GM04504 (cell line): ENCODE data around the gene DAAM1.

ENCODE experiments used
- DNase-seq: peaks from one replicate; pipeline ENCODE4 v3.0.0-alpha.2; 2012; ENCODE audit warnings: low read depth

Gene DAAM1

GRCh38 chr14:59363531-59364226 is 175.2 kb downstream of the DAAM1 start:
- no peak for DNase-seq

GRCh38 chr14:59370158-59370742 is 181.8 kb downstream of the DAAM1 start:
- no peak for DNase-seq

GRCh38 chr14:59371771-59372170 is 183.3 kb downstream of the DAAM1 start:
- no peak for DNase-seq

- no peak for DNase-seq
These were observed 185.6 kb downstream of the DAAM1 start for GRCh38 chr14:59374048-59374447.

GRCh38 chr14:59376686-59377085 is 188.2 kb downstream of the DAAM1 start:
- no peak for DNase-seq

- no peak for DNase-seq
These were observed 189.0 kb downstream of the DAAM1 start for GRCh38 chr14:59377491-59377890.

GRCh38 chr14:59377991-59378601 is 189.6 kb downstream of the DAAM1 start:
- no peak for DNase-seq

GRCh38 chr14:59389936-59390335 is 201.5 kb downstream of the DAAM1 start:
- DNase-seq = no peak

- DNase-seq = no peak
These were observed 202.9 kb downstream of the DAAM1 start for GRCh38 chr14:59391388-59391787.

GRCh38 chr14:59394268-59394667 is 205.8 kb downstream of the DAAM1 start:
- no peak for DNase-seq

- no peak for DNase-seq
These were observed 207.2 kb downstream of the DAAM1 start for GRCh38 chr14:59395672-59396071.

GRCh38 chr14:59398841-59399240 is 210.4 kb downstream of the DAAM1 start:
- no peak for DNase-seq

GRCh38 chr14:59406454-59407245 is 218.2 kb downstream of the DAAM1 start:
- no peak for DNase-seq

GRCh38 chr14:59407246-59408010 is 219.0 kb downstream of the DAAM1 start:
- DNase-seq = peak; percentile 85

- DNase-seq = no peak
These were observed 227.6 kb downstream of the DAAM1 start for GRCh38 chr14:59415836-59416602.

GRCh38 chr14:59417311-59417710 is 228.8 kb downstream of the DAAM1 start:
- DNase-seq = no peak

GRCh38 chr14:59419303-59419702 is 230.8 kb downstream of the DAAM1 start:
- DNase-seq = no peak
